Mesodermal cell (in vitro differentiated cells): Measurements from ENCODE around the gene MIGA1.
"Not testable (repeated sequence)": the region's sequence is repeated elsewhere in the genome, so short reads cannot be mapped to it uniquely, and the experiment has no call there.

Experiments
- H3K27ac ChIP-seq: 2 replicates; pipeline ENCODE4 v1.7.0; 2013; ENCODE audit warnings: mild to moderate bottlenecking, low read depth, low read length, moderate library complexity; ENCODE audit not compliant: severe bottlenecking
- H3K36me3 ChIP-seq: 2 replicates; pipeline ENCODE4 v1.7.1; 2013; ENCODE audit warnings: mild to moderate bottlenecking, low read length, moderate library complexity; ENCODE audit not compliant: control insufficient read depth, insufficient read depth
- H3K4me1 ChIP-seq: one replicate; pipeline ENCODE4 v1.7.1; 2013; ENCODE audit warnings: mild to moderate bottlenecking, low read length; ENCODE audit not compliant: insufficient read depth, control insufficient read depth, poor library complexity, severe bottlenecking
- H3K4me3 ChIP-seq: 2 replicates; pipeline ENCODE4 v1.7.0; 2013; ENCODE audit warnings: low read length, control low read depth, mild to moderate bottlenecking; ENCODE audit not compliant: insufficient read depth, poor library complexity, severe bottlenecking; ENCODE audit errors: extremely low read depth
- H3K9me3 ChIP-seq: 2 replicates; pipeline ENCODE4 v1.7.1; 2013; ENCODE audit warnings: mild to moderate bottlenecking, low read length, moderate library complexity; ENCODE audit not compliant: control insufficient read depth
- WGBS, 2 experiments: methylation state at CpG; one replicate each; pipeline ENCODE4 v1.1.5; 2013; ENCODE audit warnings: missing lambda C conversion rate in 2 of 2; ENCODE audit not compliant: insufficient coverage in 2 of 2; 5-methylcytosine and 5-hydroxymethylcytosine counted together

Gene MIGA1

GRCh38 chr1:77759071-77760028, 20.1 kb upstream of the MIGA1 start, which contains the start of gene USP33:
TSS of gene USP33 (minus strand) at chr1:77759852. CDS start at chr1:77741697, 18,155 bp downstream.
- H3K36me3 ChIP-seq: no peaks in the 10 kb centered on the region
- H3K4me3 ChIP-seq: peak within 1 kb of the TSS; percentile 89
- peak within 1 kb of the TSS; percentile 85 for H3K27ac ChIP-seq
- no peaks in the 10 kb centered on the region for H3K9me3 ChIP-seq
- 0% methylated on average over 45 to 52 of the region's 79 CpGs for WGBS, 2 experiments
- no peaks in the 10 kb centered on the region for H3K4me1 ChIP-seq

GRCh38 chr1:77762072-77762476, 17.4 kb upstream of the MIGA1 start:
- no peak overlapping the region for H3K27ac ChIP-seq
- no peaks in the 10 kb centered on the region for H3K36me3 ChIP-seq
- no peak overlapping the region for H3K4me3 ChIP-seq
- H3K4me1 ChIP-seq: no peaks in the 10 kb centered on the region
- 94 to 100% methylated on average over 1 of the region's 1 CpG for WGBS, 2 experiments
- no peaks in the 10 kb centered on the region for H3K9me3 ChIP-seq

- Histone ChIP-seq H3K9me3 (no peaks in the 10 kb centered on the region), H3K4me3 (no peak overlapping the region), H3K27ac (no peak overlapping the region), H3K4me1 (no peaks in the 10 kb centered on the region), H3K36me3 (no peaks in the 10 kb centered on the region)
- WGBS, 2 experiments: 90% methylated on average over 2 of the region's 4 CpGs; no CpG with 5 or more reads in 1 of the 2 experiments
Observed at GRCh38 chr1:77768006-77768405, 11.4 kb upstream of the MIGA1 start.

- Histone ChIP-seq H3K27ac (no peak overlapping the region), H3K9me3 (no peaks in the 10 kb centered on the region), H3K36me3 (no peaks in the 10 kb centered on the region), H3K4me1 (no peaks in the 10 kb centered on the region), H3K4me3 (no peak overlapping the region)
- 95 to 97% methylated on average over 3 to 6 of the region's 7 CpGs for WGBS, 2 experiments
Observed at GRCh38 chr1:77776007-77776700, 3.3 kb upstream of the MIGA1 start.

- Histone ChIP-seq H3K27ac (no peak overlapping the region), H3K9me3 (no peaks in the 10 kb centered on the region), H3K36me3 (peaks cover 26% of the 10 kb centered on the region), H3K4me1 (no peaks in the 10 kb centered on the region), H3K4me3 (no peak overlapping the region)
- no CpG with 5 or more reads among the region's 1 CpG for WGBS, 2 experiments
Observed at GRCh38 chr1:77781683-77782082, 2.2 kb downstream of the MIGA1 start.

GRCh38 chr1:77783141-77783540, 3.7 kb downstream of the MIGA1 start:
- no peak overlapping the region for H3K4me3 ChIP-seq
- H3K36me3 ChIP-seq: peaks cover 32% of the 10 kb centered on the region
- no peaks in the 10 kb centered on the region for H3K4me1 ChIP-seq
- no peak overlapping the region for H3K27ac ChIP-seq
- H3K9me3 ChIP-seq: no peaks in the 10 kb centered on the region
- 80% methylated on average over 1 of the region's 2 CpGs; no CpG with 5 or more reads in 1 of the 2 experiments for WGBS, 2 experiments

GRCh38 chr1:77786093-77786741, 6.8 kb downstream of the MIGA1 start:
- H3K9me3 ChIP-seq, H3K4me1 ChIP-seq, H3K4me3 ChIP-seq, H3K27ac ChIP-seq: not testable (repeated sequence)
- H3K36me3 ChIP-seq: peaks cover 47% of the 10 kb centered on the region
- 94 to 100% methylated on average over 1 to 2 of the region's 2 CpGs for WGBS, 2 experiments

GRCh38 chr1:77794550-77794949, 15.1 kb downstream of the MIGA1 start:
- H3K4me1 ChIP-seq: no peaks in the 10 kb centered on the region
- no peak overlapping the region for H3K4me3 ChIP-seq
- no peak overlapping the region for H3K27ac ChIP-seq
- peaks cover 8% of the 10 kb centered on the region for H3K36me3 ChIP-seq
- H3K9me3 ChIP-seq: no peaks in the 10 kb centered on the region
- WGBS, 2 experiments: 88 to 100% methylated on average over 1 to 3 of the region's 3 CpGs

GRCh38 chr1:77796695-77797405, 17.4 kb downstream of the MIGA1 start:
- Histone ChIP-seq H3K9me3 (no peaks in the 10 kb centered on the region), H3K4me3 (no peak overlapping the region), H3K27ac (no peak overlapping the region), H3K36me3 (no peaks in the 10 kb centered on the region), H3K4me1 (no peaks in the 10 kb centered on the region)
- WGBS, 2 experiments: 73 to 100% methylated on average over 1 to 2 of the region's 5 CpGs

- no peak overlapping the region for H3K27ac ChIP-seq
- H3K4me3 ChIP-seq: no peak overlapping the region
- H3K4me1 ChIP-seq: no peaks in the 10 kb centered on the region
- no peaks in the 10 kb centered on the region for H3K36me3 ChIP-seq
- H3K9me3 ChIP-seq: no peaks in the 10 kb centered on the region
Observed at GRCh38 chr1:77797991-77798390, 18.5 kb downstream of the MIGA1 start.
